C4-2B (cell line): ENCODE measurements around the gene CYB561D2.

Source experiments
- H3K27ac ChIP-seq: fragments of 450-650 bp; 2 replicates; pipeline ENCODE4 v1.5.1; 2017
- CTCF ChIP-seq: fragments of 450-650 bp; conservative IDR thresholded peaks from 2 replicates; pipeline ENCODE4 v1.5.1; 2017; ENCODE audit warnings: mild to moderate bottlenecking
- ZFX ChIP-seq: fragments of 450-650 bp; IDR thresholded peaks from 2 replicates; pipeline ENCODE4 v1.6.1; 2017

CYB561D2 gene

GRCh38 chr3:50373146-50374051 is 22.7 kb downstream of the CYB561D2 start:
- TF ChIP-seq CTCF (no peak), ZFX (no peak)
- no peak overlapping the region for H3K27ac ChIP-seq

- TF ChIP-seq ZFX (no peak), CTCF (no peak)
- H3K27ac ChIP-seq = no peak overlapping the region
Observed at GRCh38 chr3:50374363-50375257, 23.9 kb downstream of the CYB561D2 start.

GRCh38 chr3:50375258-50375931 is 24.7 kb downstream of the CYB561D2 start:
- TF ChIP-seq ZFX (no peak), CTCF (no peak)
- H3K27ac ChIP-seq = no peak overlapping the region

- H3K27ac ChIP-seq = no peak overlapping the region
- TF ChIP-seq ZFX = no peak
- TF ChIP-seq CTCF = no peak
Observed at GRCh38 chr3:50378024-50378423, 27.4 kb downstream of the CYB561D2 start.

- no peak overlapping the region for H3K27ac ChIP-seq
- TF ChIP-seq CTCF (no peak), ZFX (no peak)
Observed at GRCh38 chr3:50378757-50379156, 28.1 kb downstream of the CYB561D2 start.

GRCh38 chr3:50380405-50381085 is 29.9 kb downstream of the CYB561D2 start:
- TF ChIP-seq ZFX = no peak
- TF ChIP-seq CTCF = no peak
- H3K27ac ChIP-seq = no peak overlapping the region
